GM12892 (cell line): ENCODE results near the gene NSDHL.

Source experiments
- POLR2A ChIP-seq: IDR thresholded peaks from 2 replicates; pipeline ENCODE4 v1.6.1; 2011; ENCODE audit warnings: low read depth, low read length, control low read depth
- POLR2AphosphoS5 ChIP-seq: IDR thresholded peaks from 2 replicates; pipeline ENCODE4 v1.6.1; 2011; ENCODE audit warnings: low read depth, low read length, control low read depth
- TAF1 ChIP-seq: IDR thresholded peaks from 2 replicates; pipeline ENCODE4 v1.6.1; 2011; ENCODE audit warnings: low read depth, mild to moderate bottlenecking, control low read depth, low read length, borderline replicate concordance

DNA sequence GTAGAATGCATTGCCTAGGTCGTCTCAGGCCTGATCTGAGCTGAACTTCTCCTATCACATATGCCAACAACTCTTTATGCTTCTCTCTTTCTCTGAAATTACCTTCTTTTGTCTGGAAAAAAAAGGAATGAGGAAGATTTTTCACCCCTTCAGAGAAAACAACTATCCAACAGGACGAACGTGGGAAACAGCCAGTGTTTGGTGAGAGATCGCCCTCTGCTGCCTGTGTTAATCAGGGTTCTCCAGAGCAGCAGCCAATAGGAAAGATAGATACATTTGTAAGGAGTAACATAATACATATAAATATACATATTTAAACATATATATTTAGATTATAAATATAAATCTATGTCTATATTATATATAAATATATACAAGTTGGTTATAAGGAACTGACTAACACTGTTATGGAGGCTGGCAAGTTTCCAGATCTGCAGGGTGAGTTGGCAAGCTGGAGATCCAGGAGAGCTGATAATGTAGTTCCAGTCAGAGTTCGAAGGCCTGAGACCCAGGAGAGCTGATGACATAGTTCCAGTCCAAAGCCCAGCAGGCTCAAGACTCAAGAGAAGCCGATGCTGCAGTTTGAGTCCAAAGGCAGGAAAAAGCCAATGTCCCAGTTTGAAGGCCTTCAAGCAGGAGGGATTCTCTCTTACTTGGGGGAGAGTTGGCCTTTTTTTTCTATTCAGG is 13.6 kb upstream of the NSDHL start:
- TF ChIP-seq TAF1 (no peak), POLR2AphosphoS5 (no peak), POLR2A (no peak)
